Mucosa of rectum (tissue), 2 donors: ENCODE data around the gene BAZ2B.

ENCODE experiments used
- H3K27ac ChIP-seq, 2 donors: one replicate each; pipeline ENCODE4 v1.7.0; 2013; ENCODE audit warnings: inconsistent platforms in 2 of 2, low read depth in 2 of 2, low read length in 2 of 2
- H3K27me3 ChIP-seq, 2 donors: one replicate each; pipeline ENCODE4 v1.7.0; 2013; ENCODE audit warnings: low read length in 2 of 2; ENCODE audit not compliant: control insufficient read depth in 2 of 2, insufficient read depth in 2 of 2
- H3K36me3 ChIP-seq, 2 donors: one replicate each; pipeline ENCODE4 v1.7.0; 2013; ENCODE audit warnings: low read length in 2 of 2; ENCODE audit not compliant: control insufficient read depth in 2 of 2, insufficient read depth in 2 of 2
- H3K4me1 ChIP-seq, 2 donors: one replicate each; pipeline ENCODE4 v1.7.0; 2013; ENCODE audit warnings: low read length in 2 of 2, mild to moderate bottlenecking in 1 of 2; ENCODE audit not compliant: control insufficient read depth in 2 of 2, insufficient read depth in 2 of 2
- H3K4me3 ChIP-seq, 2 donors: one replicate each; pipeline ENCODE4 v1.7.0; 2013; ENCODE audit warnings: low read length in 2 of 2
- H3K9ac ChIP-seq, 2 donors: one replicate each; pipeline ENCODE4 v1.7.0; 2013; ENCODE audit warnings: low read length in 2 of 2, low read depth in 1 of 2, mild to moderate bottlenecking in 1 of 2
- H3K9me3 ChIP-seq, 2 donors: one replicate each; pipeline ENCODE4 v1.7.0; 2013; ENCODE audit warnings: low read length in 2 of 2; ENCODE audit not compliant: control insufficient read depth in 2 of 2
- donor health status: healthy.
- donor health status: Normal muscosa, but diverticular disease.

Gene BAZ2B

GRCh38 chr2:159616286-159616701 lies at the start of gene BAZ2B:
BAZ2B (minus strand) TSS chr2:159616548; CDS start chr2:159478719, 137,829 bp downstream.
- H3K4me1 ChIP-seq: peaks cover 7 to 26% of the 10 kb centered on the region in 2 donors
- H3K9ac ChIP-seq: peak within 1 kb of the TSS; percentile 96 to 99
- H3K4me3 ChIP-seq: peak within 1 kb of the TSS; percentile 92 to 93
- H3K36me3 ChIP-seq: no peaks in the 10 kb centered on the region
- H3K27me3 ChIP-seq: no peaks in the 10 kb centered on the region
- no peaks in the 10 kb centered on the region for H3K9me3 ChIP-seq
- H3K27ac ChIP-seq: peak within 1 kb of the TSS; percentile 96 to 99

- no peak overlapping the region for H3K4me3 ChIP-seq
- H3K9me3 ChIP-seq: no peaks in the 10 kb centered on the region
- H3K4me1 ChIP-seq: no peaks in the 10 kb centered on the region
- no peaks in the 10 kb centered on the region for H3K36me3 ChIP-seq
- H3K27me3 ChIP-seq: no peaks in the 10 kb centered on the region
- no peak overlapping the region for H3K9ac ChIP-seq
- no peak overlapping the region for H3K27ac ChIP-seq
Observed at GRCh38 chr2:159661286-159661685, 44.9 kb upstream of the BAZ2B start.

GRCh38 chr2:159658881-159659873 lies 42.8 kb upstream of the BAZ2B start:
- H3K4me3 ChIP-seq: no peak overlapping the region
- H3K9me3 ChIP-seq: no peaks in the 10 kb centered on the region
- no peaks in the 10 kb centered on the region for H3K27me3 ChIP-seq
- no peak overlapping the region for H3K9ac ChIP-seq
- H3K4me1 ChIP-seq: no peaks in the 10 kb centered on the region
- H3K27ac ChIP-seq: no peak overlapping the region
- no peaks in the 10 kb centered on the region for H3K36me3 ChIP-seq

GRCh38 chr2:159653962-159654361 lies 37.6 kb upstream of the BAZ2B start:
- Histone ChIP-seq H3K27me3 (no peaks in the 10 kb centered on the region), H3K36me3 (no peaks in the 10 kb centered on the region), H3K4me3 (no peak overlapping the region), H3K9ac (no peak overlapping the region), H3K27ac (no peak overlapping the region), H3K9me3 (no peaks in the 10 kb centered on the region), H3K4me1 (no peaks in the 10 kb centered on the region)

- H3K36me3 ChIP-seq: no peaks in the 10 kb centered on the region
- no peaks in the 10 kb centered on the region for H3K9me3 ChIP-seq
- no peaks in the 10 kb centered on the region for H3K27me3 ChIP-seq
- no peak overlapping the region for H3K4me3 ChIP-seq
- no peak overlapping the region for H3K27ac ChIP-seq
- H3K9ac ChIP-seq: no peak overlapping the region
- H3K4me1 ChIP-seq: no peaks in the 10 kb centered on the region
Observed at GRCh38 chr2:159651884-159652283, 35.5 kb upstream of the BAZ2B start.

GRCh38 chr2:159650574-159650973 lies 34.2 kb upstream of the BAZ2B start:
- Histone ChIP-seq H3K27ac (no peak overlapping the region), H3K4me3 (no peak overlapping the region), H3K36me3 (no peaks in the 10 kb centered on the region), H3K9ac (no peak overlapping the region), H3K27me3 (no peaks in the 10 kb centered on the region), H3K4me1 (no peaks in the 10 kb centered on the region), H3K9me3 (no peaks in the 10 kb centered on the region)

- Histone ChIP-seq H3K27ac (no peak overlapping the region), H3K36me3 (no peaks in the 10 kb centered on the region), H3K9me3 (no peaks in the 10 kb centered on the region), H3K4me1 (no peaks in the 10 kb centered on the region), H3K4me3 (no peak overlapping the region), H3K9ac (no peak overlapping the region), H3K27me3 (no peaks in the 10 kb centered on the region)
Observed at GRCh38 chr2:159648643-159649042, 32.3 kb upstream of the BAZ2B start.

GRCh38 chr2:159647667-159648066 lies 31.3 kb upstream of the BAZ2B start:
- Histone ChIP-seq H3K36me3 (no peaks in the 10 kb centered on the region), H3K9me3 (no peaks in the 10 kb centered on the region), H3K9ac (no peak overlapping the region), H3K4me1 (no peaks in the 10 kb centered on the region), H3K27ac (no peak overlapping the region), H3K4me3 (no peak overlapping the region), H3K27me3 (no peaks in the 10 kb centered on the region)

- H3K27ac ChIP-seq: no peak overlapping the region
- H3K27me3 ChIP-seq: no peaks in the 10 kb centered on the region
- no peaks in the 10 kb centered on the region for H3K36me3 ChIP-seq
- H3K9me3 ChIP-seq: no peaks in the 10 kb centered on the region
- H3K9ac ChIP-seq: no peak overlapping the region
- H3K4me1 ChIP-seq: no peaks in the 10 kb centered on the region
- H3K4me3 ChIP-seq: no peak overlapping the region
Observed at GRCh38 chr2:159640176-159640575, 23.8 kb upstream of the BAZ2B start.

GRCh38 chr2:159639712-159640111 lies 23.4 kb upstream of the BAZ2B start:
- Histone ChIP-seq H3K9me3 (no peaks in the 10 kb centered on the region), H3K27me3 (no peaks in the 10 kb centered on the region), H3K4me1 (no peaks in the 10 kb centered on the region), H3K4me3 (no peak overlapping the region), H3K27ac (no peak overlapping the region), H3K36me3 (no peaks in the 10 kb centered on the region), H3K9ac (no peak overlapping the region)
